ENCODE data around the gene SIAH2.

Gene SIAH2

DNA sequence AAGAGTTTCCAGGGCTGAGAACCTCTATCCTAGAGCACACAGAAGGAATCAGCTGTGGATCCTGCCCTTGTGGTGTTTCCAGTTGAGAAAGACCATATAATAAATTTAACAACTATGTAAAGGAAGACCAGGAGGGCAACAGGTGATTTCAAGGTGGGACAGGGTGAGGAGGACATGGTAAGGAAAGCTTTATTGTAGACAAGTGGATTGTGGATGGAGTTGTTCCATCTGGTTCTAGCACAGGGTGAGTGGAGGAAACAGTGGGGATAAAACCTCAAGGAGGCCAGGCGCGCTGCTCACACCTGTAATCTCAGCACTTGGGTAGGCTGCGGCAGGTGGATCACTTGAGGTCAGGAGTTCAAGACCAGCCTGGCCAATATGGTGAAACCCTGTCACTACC, 17.1 kb downstream of the SIAH2 start:
- H3K4me3 ChIP-seq (ENCODE audit: low read length): no peak overlapping the region
- TF ChIP-seq, protein P1, sequence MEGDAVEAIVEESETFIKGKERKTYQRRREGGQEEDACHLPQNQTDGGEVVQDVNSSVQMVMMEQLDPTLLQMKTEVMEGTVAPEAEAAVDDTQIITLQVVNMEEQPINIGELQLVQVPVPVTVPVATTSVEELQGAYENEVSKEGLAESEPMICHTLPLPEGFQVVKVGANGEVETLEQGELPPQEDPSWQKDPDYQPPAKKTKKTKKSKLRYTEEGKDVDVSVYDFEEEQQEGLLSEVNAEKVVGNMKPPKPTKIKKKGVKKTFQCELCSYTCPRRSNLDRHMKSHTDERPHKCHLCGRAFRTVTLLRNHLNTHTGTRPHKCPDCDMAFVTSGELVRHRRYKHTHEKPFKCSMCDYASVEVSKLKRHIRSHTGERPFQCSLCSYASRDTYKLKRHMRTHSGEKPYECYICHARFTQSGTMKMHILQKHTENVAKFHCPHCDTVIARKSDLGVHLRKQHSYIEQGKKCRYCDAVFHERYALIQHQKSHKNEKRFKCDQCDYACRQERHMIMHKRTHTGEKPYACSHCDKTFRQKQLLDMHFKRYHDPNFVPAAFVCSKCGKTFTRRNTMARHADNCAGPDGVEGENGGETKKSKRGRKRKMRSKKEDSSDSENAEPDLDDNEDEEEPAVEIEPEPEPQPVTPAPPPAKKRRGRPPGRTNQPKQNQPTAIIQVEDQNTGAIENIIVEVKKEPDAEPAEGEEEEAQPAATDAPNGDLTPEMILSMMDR (IDR thresholded peaks at IDR 0.05; ENCODE audit: insufficient read depth, low read depth, low read length, missing control alignments): no peak
- DNase-seq (ENCODE audit: low read depth): no peak

DNA sequence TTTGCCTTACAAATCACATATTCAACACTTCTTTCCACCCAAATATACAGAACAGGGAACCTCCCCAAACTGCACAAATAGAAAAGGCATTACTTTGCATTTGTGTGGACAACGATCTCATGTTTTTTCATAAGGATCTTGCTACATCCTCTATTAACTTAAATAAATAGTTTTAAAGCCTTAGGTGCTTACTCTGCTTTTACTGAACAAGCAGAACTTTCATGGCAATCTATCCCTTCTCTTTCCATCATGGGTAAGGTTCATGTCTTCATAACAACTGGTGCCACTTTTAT, 18.1 kb downstream of the SIAH2 start:
- TF ChIP-seq, protein P1 (IDR thresholded peaks at IDR 0.05; ENCODE audit: insufficient read depth, low read depth, low read length, missing control alignments): no peak
- H3K4me3 ChIP-seq (ENCODE audit: low read length): no peak overlapping the region
- no peak for DNase-seq (ENCODE audit: low read depth)

DNA sequence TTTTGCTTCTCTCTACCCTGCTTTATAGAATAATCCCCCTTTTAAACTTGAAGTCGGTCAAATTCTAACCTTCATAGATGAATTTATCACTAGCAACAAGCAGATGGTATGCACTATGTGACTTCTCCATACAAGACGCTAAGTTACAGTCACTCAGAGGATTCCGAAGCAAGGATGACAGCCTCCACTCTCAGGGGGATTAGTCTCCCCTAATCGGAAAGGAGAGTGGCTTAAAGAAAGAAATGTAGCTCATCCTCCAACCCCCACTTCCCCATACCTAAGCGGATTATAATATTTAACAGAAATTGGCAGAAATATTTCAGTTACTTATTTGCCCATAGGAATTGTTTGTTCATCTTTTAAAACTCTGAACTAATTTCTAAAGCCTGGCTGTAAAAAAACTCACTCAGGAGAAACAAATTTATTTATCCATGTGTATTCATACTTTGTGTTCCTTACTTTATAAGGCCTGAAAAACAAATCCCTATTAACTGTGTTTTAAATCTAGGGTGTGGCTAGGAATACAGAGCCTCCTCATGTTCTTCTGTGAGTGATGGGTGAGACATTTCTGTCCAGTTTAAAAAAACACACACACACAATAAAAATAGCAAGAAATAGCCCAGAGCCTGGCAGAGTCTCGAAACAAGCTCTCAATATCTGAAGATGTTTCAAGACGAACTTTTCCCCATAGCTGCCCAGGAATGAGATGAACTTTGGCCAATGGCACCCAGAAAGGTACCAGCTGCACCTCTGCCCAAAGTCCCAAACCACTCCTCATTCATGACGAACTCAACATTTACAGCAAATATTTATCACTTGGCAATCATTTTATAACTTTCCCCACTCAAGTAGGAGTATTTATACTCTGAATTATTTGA, 18.7 kb downstream of the SIAH2 start:
- TF ChIP-seq, protein P1 (IDR thresholded peaks at IDR 0.05; ENCODE audit: insufficient read depth, low read depth, low read length, missing control alignments): no peak
- no peak overlapping the region for H3K4me3 ChIP-seq (ENCODE audit: low read length)
- peak; percentile 71 for DNase-seq (ENCODE audit: low read depth)

DNA sequence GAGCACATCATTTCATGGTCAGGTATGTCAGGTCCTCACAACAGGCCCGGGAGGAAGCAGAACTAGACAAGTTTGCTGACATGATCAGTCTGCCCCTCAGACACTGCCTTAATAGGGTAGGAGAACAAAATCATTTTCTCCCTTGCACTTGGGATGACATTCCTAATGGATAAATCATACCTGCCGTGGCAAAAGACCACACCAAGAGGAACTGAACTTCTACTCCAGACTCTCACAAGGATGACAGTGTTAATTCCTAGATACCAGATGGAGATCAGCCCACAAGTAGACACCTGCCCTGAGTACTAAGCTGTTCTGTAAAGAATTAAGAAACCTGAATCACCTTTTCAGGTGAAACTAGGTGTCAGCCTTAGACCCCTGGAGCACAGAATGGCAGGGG, 19.5 kb downstream of the SIAH2 start:
- TF ChIP-seq, protein P1 (IDR thresholded peaks at IDR 0.05; ENCODE audit: insufficient read depth, low read depth, low read length, missing control alignments): no peak
- DNase-seq (ENCODE audit: low read depth): peak; percentile 95
- no peak overlapping the region for H3K4me3 ChIP-seq (ENCODE audit: low read length)

DNA sequence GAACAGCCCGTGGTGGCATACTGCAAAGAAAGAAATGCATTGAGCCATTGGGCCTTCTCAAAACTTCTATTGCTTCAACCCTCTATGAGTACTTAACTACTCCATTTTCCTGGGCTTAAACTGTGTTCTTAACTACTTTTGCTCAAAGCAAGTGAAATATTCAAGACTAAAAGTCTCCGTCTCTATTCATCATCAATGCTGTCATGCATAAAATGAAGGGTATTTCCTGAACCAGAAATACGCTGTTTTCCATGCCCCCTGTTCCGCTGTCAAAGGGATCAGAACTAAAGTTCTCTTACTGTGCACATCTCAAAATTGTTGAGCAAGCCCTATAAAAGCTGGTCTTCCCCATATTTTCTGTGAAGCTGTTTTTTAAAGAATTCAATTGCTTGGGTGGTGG, 20.3 kb downstream of the SIAH2 start:
- DNase-seq (ENCODE audit: low read depth): no peak

DNA sequence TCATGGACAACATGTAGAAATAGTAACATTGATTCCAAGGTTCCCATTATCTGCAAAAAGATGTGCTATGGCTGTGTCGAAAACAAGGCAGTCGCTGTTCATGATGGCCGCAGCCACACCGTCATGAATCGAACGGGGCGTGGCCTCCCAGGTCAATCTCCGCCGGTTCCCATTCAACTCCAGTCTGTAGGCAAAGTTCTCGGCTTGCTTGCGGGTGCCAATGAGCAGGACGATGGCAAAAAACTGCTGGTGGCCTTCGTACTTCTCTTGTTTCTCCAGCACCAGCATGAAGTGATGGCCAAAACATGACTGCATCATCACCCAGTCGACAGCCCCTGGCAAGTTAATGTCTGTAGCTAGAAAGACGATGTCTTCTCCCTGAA, 20.8 kb downstream of the SIAH2 start:
- no peak overlapping the region for H3K4me3 ChIP-seq (ENCODE audit: low read length)
- DNase-seq (ENCODE audit: low read depth): no peak
- TF ChIP-seq, protein P1 (IDR thresholded peaks at IDR 0.05; ENCODE audit: insufficient read depth, low read depth, low read length, missing control alignments): no peak

More for the DNA sequence above, 20.3 kb downstream of the SIAH2 start:
- H3K4me3 ChIP-seq (ENCODE audit: low read length): no peak overlapping the region
- TF ChIP-seq, protein P1 (IDR thresholded peaks at IDR 0.05; ENCODE audit: insufficient read depth, low read depth, low read length, missing control alignments): no peak

Measured in epithelial cell of esophagus (primary cell).